GM12892 (cell line): ENCODE data around the gene OPN3.

Experiments used
- POLR2A ChIP-seq: IDR thresholded peaks from 2 replicates; pipeline ENCODE4 v1.6.1; 2011; ENCODE audit warnings: low read depth, low read length, control low read depth
- POLR2AphosphoS5 ChIP-seq: IDR thresholded peaks from 2 replicates; pipeline ENCODE4 v1.6.1; 2011; ENCODE audit warnings: low read depth, low read length, control low read depth

DNA sequence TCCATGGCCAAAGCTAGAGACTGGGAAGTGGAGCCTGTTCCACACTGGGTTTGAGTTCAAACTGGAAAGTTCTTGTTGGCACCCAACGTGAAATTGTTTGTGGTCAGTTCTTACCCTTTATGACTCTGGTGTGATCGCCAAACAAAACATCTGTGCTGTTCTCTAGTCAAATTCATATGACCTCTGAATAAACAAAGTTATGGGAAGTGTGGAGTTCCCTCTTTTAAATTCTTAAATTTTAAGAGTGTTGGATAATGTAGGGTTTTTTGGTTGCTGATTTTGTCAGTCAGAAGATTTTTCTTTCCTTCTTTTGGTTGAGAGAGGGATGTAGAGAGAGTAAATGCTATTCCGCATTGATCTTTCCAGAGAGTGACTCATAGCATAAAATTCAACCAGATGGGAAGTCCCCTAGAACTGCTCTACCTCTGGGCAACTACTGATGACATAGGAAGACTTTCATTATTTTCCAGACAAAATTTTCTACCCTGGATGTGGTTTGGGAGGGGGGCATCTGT, 36.4 kb downstream of the OPN3 start:
- TF ChIP-seq POLR2A = no peak
- no peak for TF ChIP-seq POLR2AphosphoS5
